Purkinje cell (primary cell): ENCODE results near the gene GOLGA6C. TPM values are rescaled to one million over a fixed set of nuclear protein-coding genes. Genes with fewer than 3 reads are reported as not detected.

Experiments used
- polyA plus RNA-seq: library from polyadenylated mRNA; unstranded; fragments of >200 nt; fragmentation: Nextera tagmentation; gene quantifications from 2 replicates; pipeline ENCODE4 v1.2.1, GENCODE V29; 2014

Gene GOLGA6C
- not detected in 2 replicates for polyA plus RNA-seq

GRCh38 chr15:75258034-75258433, at the start of gene GOLGA6C:
Gene GOLGA6C, plus strand, starts transcription at chr15:75258334. Its CDS starts 265 bp downstream, at chr15:75258599.

GRCh38 chr15:75282572-75282971, 24.4 kb downstream of the GOLGA6C start, which contains the start of gene GOLGA6D:
Gene GOLGA6D, plus strand, starts transcription at chr15:75282835. Its CDS starts 41 bp downstream, at chr15:75282876.

Other genes with a start within 250 kb of the GOLGA6C start
- gene PPCDC, start 234.7 kb upstream of the GOLGA6C start, polyA plus RNA-seq, result 1.2 and 4.1 TPM in 2 replicates
- 0.20 and 0.44 TPM in 2 replicates for gene C15orf39, start 56.5 kb upstream of the GOLGA6C start, polyA plus RNA-seq
- not detected in 2 replicates for gene GOLGA6D, start 24.5 kb downstream of the GOLGA6C start, polyA plus RNA-seq
- gene COMMD4, start 77.7 kb downstream of the GOLGA6C start, polyA plus RNA-seq, result 10.5 and 19.0 TPM in 2 replicates
- 2.0 and 6.4 TPM in 2 replicates for gene NEIL1, start 88.7 kb downstream of the GOLGA6C start, polyA plus RNA-seq
- 12.3 and 20.5 TPM in 2 replicates for gene MAN2C1, start 110.3 kb downstream of the GOLGA6C start, polyA plus RNA-seq
- gene SIN3A, start 193.4 kb downstream of the GOLGA6C start, polyA plus RNA-seq, result 7.3 and 10.9 TPM in 2 replicates